Glomerular endothelial cell (primary cell): Measurements from ENCODE around the gene KDM4D. TPM values are rescaled to one million over a fixed set of nuclear protein-coding genes. Genes with fewer than 3 reads are reported as not detected.
"Not testable (repeated sequence)": the region's sequence is repeated elsewhere in the genome, so short reads cannot be mapped to it uniquely, and the experiment has no call there.

Source experiments
- DNase-seq: peaks from one replicate; pipeline ENCODE4 v3.0.0-alpha.2; 2011; ENCODE audit warnings: low read depth, low spot score; ENCODE audit errors: extremely low read depth
- total RNA-seq: library from RNA; depleted of rRNA; stranded (reverse); fragments of >200 nt; gene quantifications from 2 replicates; pipeline ENCODE4 v1.2.3, GENCODE V29; 2015

Gene KDM4D
- total RNA-seq, 1 donor from 2014 or later: 0.99 TPM

DNA sequence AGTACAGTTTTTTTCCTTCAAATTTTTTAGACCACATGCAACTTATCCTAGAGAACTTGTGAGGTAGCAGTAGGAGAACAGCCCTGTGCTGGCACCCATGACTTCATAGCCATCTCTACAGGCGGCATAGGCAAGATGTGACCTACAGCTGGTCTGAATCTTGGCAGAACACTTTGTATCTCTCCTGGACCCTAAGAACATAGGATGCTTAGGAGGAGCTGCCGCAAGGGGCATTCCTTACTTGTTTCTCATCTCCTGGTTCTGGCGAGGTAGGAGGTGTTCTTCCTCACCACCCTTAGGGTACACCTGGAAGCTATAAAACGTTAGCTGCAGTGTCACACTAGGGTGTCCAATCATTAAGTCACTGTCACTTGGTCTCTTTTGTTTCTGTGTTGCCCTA, 16.5 kb upstream of the KDM4D start:
- DNase-seq: no peak

GRCh38 chr11:94958121-94958696, 15.3 kb upstream of the KDM4D start:
- no peak for DNase-seq

DNA sequence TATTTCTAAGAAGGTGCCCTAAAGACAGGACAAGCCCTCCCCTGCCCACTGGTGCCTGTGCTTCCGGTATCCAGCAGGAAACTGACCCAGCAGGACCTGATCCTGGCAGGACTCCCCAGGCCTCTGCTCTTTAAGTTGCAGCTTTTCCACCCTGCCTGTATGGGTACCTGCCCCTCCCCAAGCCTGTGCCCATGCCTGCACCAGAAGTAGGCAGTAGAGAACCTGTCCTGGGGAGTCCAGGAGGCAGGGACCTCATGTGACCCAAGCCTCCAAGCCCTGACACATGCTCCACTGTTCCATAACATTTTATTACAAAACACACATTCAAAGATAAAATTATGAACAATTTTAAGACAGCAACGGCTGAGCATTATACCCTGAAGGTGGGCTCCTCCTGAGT, 14.3 kb upstream of the KDM4D start:
- DNase-seq: no peak

GRCh38 chr11:94960488-94960887, 13.0 kb upstream of the KDM4D start:
- no peak for DNase-seq

DNA sequence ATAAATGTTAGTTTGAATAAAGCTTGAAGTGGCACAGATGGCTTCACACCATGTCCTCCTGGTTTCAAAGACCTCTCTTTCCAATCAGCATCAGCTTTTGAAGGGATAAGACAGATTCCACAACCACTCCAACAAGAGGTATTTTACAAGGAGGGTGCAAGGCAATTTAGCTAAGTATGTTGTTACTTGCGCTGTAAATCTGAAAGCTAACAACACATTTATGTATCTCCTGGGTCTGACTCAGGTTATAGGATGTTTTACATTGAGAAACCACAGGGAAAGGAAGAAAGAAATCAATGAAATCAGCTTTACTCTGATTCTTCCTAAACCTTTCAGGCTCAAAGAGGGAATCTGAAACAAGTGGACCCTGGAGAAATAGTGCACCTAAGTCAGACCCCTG, 12.3 kb upstream of the KDM4D start:
- no peak for DNase-seq

GRCh38 chr11:94964934-94965333, 8.6 kb upstream of the KDM4D start:
- DNase-seq: no peak

DNA sequence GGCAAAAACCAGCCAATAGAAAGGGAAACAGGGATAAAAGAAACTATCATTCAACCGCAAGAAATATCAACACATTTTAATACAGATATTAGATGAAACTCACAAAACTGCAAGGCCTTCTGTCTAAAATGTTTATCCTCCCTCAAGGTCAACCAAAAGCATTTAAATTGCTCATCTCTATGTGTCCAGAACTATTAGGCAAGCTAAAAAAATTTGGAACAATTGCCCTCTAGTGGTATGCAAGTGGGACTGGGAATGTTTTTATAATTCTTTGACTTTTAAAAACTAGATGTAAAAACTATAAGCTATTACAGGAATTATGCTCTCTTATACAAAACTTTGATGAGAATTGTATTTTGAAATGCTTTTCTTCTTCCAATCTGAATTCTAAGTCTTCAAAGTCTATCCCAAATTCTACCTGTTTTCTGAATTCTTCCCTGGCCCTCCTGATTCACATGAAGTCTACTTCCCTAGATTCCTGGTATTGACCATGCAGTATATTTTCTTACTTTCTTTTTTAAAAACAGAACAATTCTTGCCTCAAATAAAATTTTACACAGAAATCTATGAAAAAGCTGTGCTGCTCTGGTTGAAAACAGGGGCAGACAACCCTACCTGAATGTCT, 5.1 kb upstream of the KDM4D start:
- no peak for DNase-seq

GRCh38 chr11:94972700-94973098, 810 bp upstream of the KDM4D start:
- DNase-seq: no peak

GRCh38 chr11:94974178-94974577, 669 bp downstream of the KDM4D start:
- no peak for DNase-seq

GRCh38 chr11:94975599-94975998, 2.1 kb downstream of the KDM4D start:
- DNase-seq: no peak

DNA sequence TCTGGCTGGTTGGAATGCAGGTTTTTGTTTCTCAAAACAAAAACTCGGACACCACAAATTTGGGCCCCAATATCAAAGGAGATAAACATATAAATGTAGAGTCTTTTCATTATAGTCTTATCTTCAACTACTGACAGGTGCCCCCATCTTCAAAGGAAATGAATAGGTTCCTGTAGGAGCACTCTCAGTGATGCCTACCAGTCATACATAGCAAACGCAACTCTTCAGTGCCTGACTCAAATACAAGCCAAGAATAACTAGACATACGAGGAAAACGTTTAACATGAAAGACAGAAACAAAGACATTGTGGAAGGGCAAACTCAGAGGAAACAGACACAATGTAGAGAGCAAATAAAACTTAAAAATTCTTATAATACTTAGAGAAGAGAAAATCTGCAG, 13.9 kb downstream of the KDM4D start:
- no peak for DNase-seq

- no peak for DNase-seq
These were observed 15.2 kb downstream of the KDM4D start for GRCh38 chr11:94988748-94989147.

GRCh38 chr11:94993400-94993943, 20.0 kb downstream of the KDM4D start:
- DNase-seq: no peak

GRCh38 chr11:94997437-94997836, 23.9 kb downstream of the KDM4D start:
- no peak for DNase-seq

DNA sequence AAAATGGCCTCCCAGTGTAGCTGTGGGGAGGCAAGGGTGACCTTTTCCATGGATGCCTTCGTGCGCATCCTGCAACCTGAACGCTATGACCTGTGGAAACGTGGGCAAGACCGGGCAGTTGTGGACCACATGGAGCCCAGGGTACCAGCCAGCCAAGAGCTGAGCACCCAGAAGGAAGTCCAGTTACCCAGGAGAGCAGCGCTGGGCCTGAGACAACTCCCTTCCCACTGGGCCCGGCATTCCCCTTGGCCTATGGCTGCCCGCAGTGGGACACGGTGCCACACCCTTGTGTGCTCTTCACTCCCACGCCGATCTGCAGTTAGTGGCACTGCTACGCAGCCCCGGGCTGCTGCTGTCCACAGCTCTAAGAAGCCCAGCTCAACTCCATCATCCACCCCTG, 24.8 kb downstream of the KDM4D start:
- no peak for DNase-seq

DNA sequence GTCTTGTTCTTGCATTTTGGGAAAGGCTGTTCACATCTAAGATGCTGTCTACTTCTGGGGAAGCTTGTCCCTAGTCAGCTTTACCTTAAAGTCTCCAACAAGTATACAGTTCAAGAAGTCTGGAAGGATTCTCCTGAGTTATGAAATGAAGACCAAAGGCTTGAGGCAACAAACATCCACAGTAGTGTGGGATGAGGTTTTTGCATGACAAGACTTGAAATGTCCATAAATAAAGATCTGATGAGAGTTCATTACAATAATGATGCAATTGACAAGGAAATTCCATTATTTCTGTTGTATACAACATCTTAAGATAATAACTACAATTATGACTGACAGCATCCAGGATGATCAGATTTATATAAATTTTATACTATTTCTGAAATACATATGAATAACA, 30.2 kb downstream of the KDM4D start:
- DNase-seq: no peak

- no peak for DNase-seq
These were observed 32.1 kb downstream of the KDM4D start for GRCh38 chr11:95005642-95006041.

DNA sequence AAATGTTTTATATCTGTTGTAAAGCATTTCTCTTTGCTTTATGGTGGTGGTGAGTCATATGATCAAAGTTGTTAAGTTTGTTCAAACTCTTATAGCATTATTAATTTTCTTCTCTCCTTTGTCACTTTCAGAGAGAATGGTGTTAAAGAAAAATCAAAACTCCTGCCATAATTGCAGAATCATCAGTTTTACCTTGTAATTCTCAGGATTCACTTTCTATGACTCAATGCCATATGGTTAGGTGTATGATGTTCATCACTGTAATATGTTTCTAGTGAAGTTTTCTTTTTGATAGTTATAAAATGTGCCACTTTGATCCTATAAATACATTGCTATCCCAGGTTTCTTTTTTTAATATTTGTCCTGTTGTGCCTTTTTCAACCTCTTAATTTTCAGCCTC, 37.9 kb downstream of the KDM4D start:
- no peak for DNase-seq

DNA sequence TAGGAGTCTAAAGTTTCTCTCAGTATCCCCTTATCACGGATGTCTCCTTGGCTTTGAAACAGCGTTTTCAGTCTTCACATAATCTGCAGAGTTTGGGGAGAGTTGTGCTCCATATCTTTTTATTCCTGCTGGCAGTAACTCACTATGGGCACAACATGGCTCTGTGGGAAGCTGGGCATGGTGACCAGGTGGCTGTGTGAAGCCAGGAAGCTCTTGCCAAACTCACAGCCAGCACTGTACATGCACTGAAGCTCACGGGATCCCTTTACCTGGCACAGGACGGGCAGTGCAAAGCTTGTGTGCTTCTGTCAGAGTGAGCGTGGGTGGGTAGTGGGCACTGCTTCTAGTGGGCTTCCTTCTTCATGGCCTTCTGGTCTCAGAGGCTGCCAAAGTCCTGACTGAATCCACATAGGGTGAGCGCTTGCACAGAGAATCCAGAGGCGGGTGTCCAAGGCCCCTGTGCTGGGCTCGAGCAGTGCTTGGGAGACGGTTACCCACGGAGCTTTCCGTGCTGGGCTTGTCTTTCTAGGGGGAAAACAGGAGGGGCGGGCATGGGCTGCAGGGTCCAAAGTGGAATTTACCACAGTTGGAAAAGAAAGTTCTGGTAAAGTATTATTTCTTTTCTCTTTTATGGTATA, 40.8 kb downstream of the KDM4D start:
- DNase-seq: no peak

- DNase-seq: no peak
These were observed 42.6 kb downstream of the KDM4D start for GRCh38 chr11:95016139-95016538.

DNA sequence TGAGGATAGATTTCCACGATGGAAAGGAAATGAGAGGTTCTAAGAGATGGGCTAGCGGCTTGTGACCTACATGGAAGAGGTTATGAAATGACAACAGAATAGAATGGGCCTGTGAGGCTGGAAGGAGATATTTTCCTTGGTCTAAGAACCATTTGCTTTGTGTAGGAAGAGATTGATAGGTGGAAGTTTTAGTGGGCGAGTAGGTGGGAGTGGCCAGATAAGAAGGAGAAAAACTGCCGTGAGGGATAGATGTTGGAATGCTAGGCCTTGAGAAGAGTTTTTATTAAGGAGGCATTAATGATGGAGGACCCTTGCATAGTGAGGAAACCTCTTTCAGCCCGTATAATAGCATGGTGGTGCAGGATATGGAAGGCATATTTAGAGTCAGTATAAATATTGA, 48.0 kb downstream of the KDM4D start:
- not testable (repeated sequence) for DNase-seq

- no peak for DNase-seq
These were observed 51.4 kb downstream of the KDM4D start, which contains the start of gene KDM4E for GRCh38 chr11:95024958-95025357. TSS of gene KDM4E (plus strand) at chr11:95025258. CDS start at chr11:95025558, 300 bp downstream.
